Astrocyte of the spinal cord (primary cell): ENCODE measurements around the gene KYNU.
"Not testable (repeated sequence)": the region's sequence is repeated elsewhere in the genome, so short reads cannot be mapped to it uniquely, and the experiment has no call there.

ENCODE experiments used
- DNase-seq: peaks from one replicate; pipeline ENCODE4 v3.0.0; 2011; ENCODE audit warnings: low read depth, low spot score
- H3K4me3 ChIP-seq: 2 replicates; pipeline ENCODE4 v1.5.1; 2011; ENCODE audit warnings: low read depth, mild to moderate bottlenecking, low read length, moderate library complexity
- CTCF ChIP-seq: IDR thresholded peaks from 2 replicates; pipeline ENCODE4 v1.5.1; 2012; ENCODE audit warnings: low read depth, mild to moderate bottlenecking, low read length, inconsistent platforms
- in situ Hi-C: cut with HindIII; loops from 2 replicates; pipeline ENCODE4 v1.10.0; 2017; ENCODE audit warnings: low sequenced_read_pairs

KYNU gene

GRCh38 chr2:142938240-142938639, 60.8 kb downstream of the KYNU start:
- H3K4me3 ChIP-seq, result no peak overlapping the region
- in situ Hi-C loops, result no loop called here
- no peak for DNase-seq
- no peak for TF ChIP-seq CTCF

DNA sequence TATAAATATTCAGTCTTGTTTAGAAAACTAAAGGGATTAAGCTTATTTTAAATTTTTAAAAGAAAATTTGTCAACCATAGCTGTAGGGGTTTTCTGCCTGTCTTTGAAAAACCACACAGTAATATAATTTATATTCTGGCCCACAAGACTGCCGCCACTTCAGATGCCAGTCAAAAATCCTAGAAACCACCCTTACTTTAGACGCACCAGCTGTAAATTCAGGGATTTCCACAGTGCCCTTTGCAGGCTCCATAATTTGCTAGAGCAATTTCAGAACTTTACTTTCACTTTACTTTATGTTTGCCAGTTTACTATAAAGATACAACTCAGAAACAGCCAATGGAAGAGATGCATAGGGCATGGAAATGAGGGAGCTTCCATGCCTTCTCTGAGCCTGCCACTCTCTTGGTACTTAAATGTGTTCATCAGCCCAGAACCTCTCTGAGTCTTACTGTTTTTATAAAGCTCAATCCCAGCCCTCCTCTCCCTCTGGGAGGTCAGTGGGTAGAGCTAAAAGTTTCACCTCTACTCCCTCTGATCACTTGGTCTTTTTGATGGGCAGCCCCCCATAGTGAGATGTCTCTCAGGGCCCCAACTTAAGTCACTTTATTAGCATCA, 63.3 kb downstream of the KYNU start:
- H3K4me3 ChIP-seq, result no peak overlapping the region
- TF ChIP-seq CTCF, result no peak
- no peak for DNase-seq
- in situ Hi-C loops, result no loop called here

GRCh38 chr2:142942690-142943089, 65.2 kb downstream of the KYNU start:
- in situ Hi-C loops, result no loop called here
- no peak for DNase-seq
- no peak for TF ChIP-seq CTCF
- no peak overlapping the region for H3K4me3 ChIP-seq

DNA sequence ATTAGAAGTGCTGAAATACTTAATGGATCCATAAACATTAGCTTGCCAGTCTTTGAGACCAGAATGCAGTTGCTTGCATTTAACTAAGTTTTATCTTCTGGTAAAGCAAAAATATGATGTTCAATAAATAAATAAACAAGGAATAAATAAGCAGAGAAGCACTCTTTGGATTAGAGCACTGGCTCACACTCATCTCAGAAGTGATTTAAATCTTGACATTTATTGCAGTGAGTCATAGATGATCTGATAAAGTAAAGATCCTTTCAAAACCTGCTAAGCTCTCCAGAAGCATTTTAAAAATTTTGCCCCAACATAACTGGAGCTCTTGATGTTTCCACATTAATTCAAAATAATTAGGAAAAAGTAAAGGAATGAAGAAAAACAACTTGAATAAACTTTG, 66.8 kb downstream of the KYNU start:
- in situ Hi-C loops, result no loop called here
- DNase-seq, result peak; percentile 52
- no peak for TF ChIP-seq CTCF
- H3K4me3 ChIP-seq, result no peak overlapping the region

GRCh38 chr2:142944721-142945120, 67.3 kb downstream of the KYNU start:
- no peak overlapping the region for H3K4me3 ChIP-seq
- TF ChIP-seq CTCF, result no peak
- no peak for DNase-seq
- in situ Hi-C loops, result no loop called here

GRCh38 chr2:142946941-142947340, 69.5 kb downstream of the KYNU start:
- DNase-seq, result peak; percentile 40
- H3K4me3 ChIP-seq, result no peak overlapping the region
- no peak for TF ChIP-seq CTCF
- in situ Hi-C loops, result no loop called here

GRCh38 chr2:142948723-142949122, 71.3 kb downstream of the KYNU start:
- in situ Hi-C loops, H3K4me3 ChIP-seq, DNase-seq: not testable (repeated sequence)

- H3K4me3 ChIP-seq, DNase-seq, in situ Hi-C loops: not testable (repeated sequence)
These were observed 72.9 kb downstream of the KYNU start for GRCh38 chr2:142950323-142950722.
